NCI-H446 (cell line): Measurements from ENCODE around the gene STUM.
"Not testable (repeated sequence)": the region's sequence is repeated elsewhere in the genome, so short reads cannot be mapped to it uniquely, and the experiment has no call there.

Experiments used
- DNase-seq, 2 experiments: peaks; one replicate each; lab custom pipeline; 2025; lab: John Stamatoyannopoulos, UW

The STUM gene

GRCh38 chr1:226548256-226549093, at the start of gene STUM:
Gene STUM, plus strand, starts transcription at chr1:226548764. Its CDS starts 141 bp downstream, at chr1:226548905.
- peak in 1 of 2 experiments; percentile 62 for DNase-seq

GRCh38 chr1:226499699-226500098, 48.9 kb upstream of the STUM start:
- DNase-seq = not testable (repeated sequence)

- DNase-seq = no peak
These were observed 42.5 kb upstream of the STUM start for GRCh38 chr1:226506021-226506420.

- no peak for DNase-seq
These were observed 41.6 kb upstream of the STUM start for GRCh38 chr1:226506921-226507320.

GRCh38 chr1:226510453-226510852, 38.1 kb upstream of the STUM start:
- peak; percentile 94 to 98 for DNase-seq

- DNase-seq = no peak
These were observed 37.3 kb upstream of the STUM start for GRCh38 chr1:226511296-226511695.

GRCh38 chr1:226512076-226512728, 36.4 kb upstream of the STUM start:
- no peak for DNase-seq

GRCh38 chr1:226518375-226518774, 30.2 kb upstream of the STUM start:
- DNase-seq = no peak

- no peak for DNase-seq
These were observed 29.4 kb upstream of the STUM start for GRCh38 chr1:226519135-226519534.

GRCh38 chr1:226519716-226520598, 28.6 kb upstream of the STUM start:
- no peak for DNase-seq

- no peak for DNase-seq
These were observed 27.8 kb upstream of the STUM start for GRCh38 chr1:226520640-226521355.

- DNase-seq = no peak
These were observed 24.7 kb upstream of the STUM start for GRCh38 chr1:226523646-226524406.

GRCh38 chr1:226524547-226524946, 24.0 kb upstream of the STUM start:
- no peak for DNase-seq

GRCh38 chr1:226525750-226526149, 22.8 kb upstream of the STUM start:
- DNase-seq = no peak

GRCh38 chr1:226526801-226527595, 21.6 kb upstream of the STUM start:
- no peak for DNase-seq

GRCh38 chr1:226529891-226530290, 18.7 kb upstream of the STUM start:
- no peak for DNase-seq

- DNase-seq = no peak
These were observed 18.0 kb upstream of the STUM start for GRCh38 chr1:226530591-226530990.

- DNase-seq = no peak
These were observed 17.0 kb upstream of the STUM start for GRCh38 chr1:226531360-226532093.

GRCh38 chr1:226532553-226532952, 16.0 kb upstream of the STUM start:
- no peak for DNase-seq
